ENCODE data around the gene TCEANC2. TPM values are rescaled to one million over a fixed set of nuclear protein-coding genes. Genes with fewer than 3 reads are reported as not detected.

Gene TCEANC2
- total RNA-seq, 1 experiment from 2014 or later: 5.3 TPM

GRCh38 chr1:54052431-54052933, 926 bp upstream of the TCEANC2 start:
- Histone ChIP-seq H2BK120ac (ENCODE audit: low read depth, low read length, poor library complexity, severe bottlenecking) (no peak overlapping the region), H2AFZ (ENCODE audit: low read length) (no peak overlapping the region), H3K4me2 (ENCODE audit: insufficient read depth, insufficient read length, low read length) (peak overlapping the region; percentile 98), H3K4me1 (ENCODE audit: insufficient read depth, low read length) (no peaks in the 10 kb centered on the region), H3K79me2 (ENCODE audit: insufficient read depth, low read length) (peaks cover 9% of the 10 kb centered on the region; the same call in 1 of the 2 replicates), H2BK5ac (ENCODE audit: insufficient read length, low read length) (peak overlapping the region; percentile 27), H3K23ac (ENCODE audit: insufficient read length, low read depth, low read length) (no peak overlapping the region), H3K23me2 (ENCODE audit: insufficient read length, low read depth, low read length, poor library complexity, severe bottlenecking) (peaks cover 11% of the 10 kb centered on the region), H4K8ac (replicated peaks; ENCODE audit: insufficient read length, low read depth, low read length) (no peak overlapping the region), H2BK15ac (ENCODE audit: low read depth, low read length) (no peak overlapping the region), H3K56ac (ENCODE audit: insufficient read length, low read depth, low read length) (no peak overlapping the region), H4K91ac (ENCODE audit: insufficient read length, low read depth, low read length) (no peak overlapping the region), H2BK12ac (ENCODE audit: insufficient read length, low read depth, low read length) (no peak overlapping the region), H4K20me1 (ENCODE audit: control insufficient read depth, insufficient read depth, insufficient read length) (no peaks in the 10 kb centered on the region), H3K14ac (ENCODE audit: insufficient read depth, low read length) (0 out of 2 replicates have a peak overlapping the region, but pooled peaks have one; percentile 30), H3K79me1 (ENCODE audit: insufficient read depth, low read depth, low read length, poor library complexity, severe bottlenecking) (peaks cover 2% of the 10 kb centered on the region), H3K4ac (ENCODE audit: low read depth, low read length) (no peak overlapping the region), H2AK5ac (ENCODE audit: insufficient read length, low read length) (no peak overlapping the region), H2BK20ac (ENCODE audit: low read depth, low read length, poor library complexity, severe bottlenecking) (no peak overlapping the region), H3K27ac (ENCODE audit: insufficient read length, low read depth, low read length) (peak overlapping the region; percentile 22), H3K18ac (ENCODE audit: insufficient read length, low read depth, low read length) (no peak overlapping the region), H3T11ph (ENCODE audit: low read length) (no peak overlapping the region), H3K9me3 (ENCODE audit: control insufficient read depth, low read depth, low read length) (no peaks in the 10 kb centered on the region), H3K27me3 (ENCODE audit: insufficient read depth, low read length) (no peaks in the 10 kb centered on the region), H3K9ac (ENCODE audit: extremely low read depth, insufficient read length, low read length) (peak overlapping the region; percentile 87), H4K5ac (ENCODE audit: insufficient read length, low read depth, low read length) (no peak overlapping the region)
- peak; percentile 47 for DNase-seq
- WGBS (ENCODE audit: extremely low coverage, insufficient read length, low lambda C conversion rate): no CpG with 5 or more reads among the region's 23 CpGs
- Mint-ChIP-seq H3K27ac (no peak overlapping the region), H3K4me1 (peaks cover 7 to 8% of the 10 kb centered on the region in 2 experiments), H3K36me3 (ENCODE audit: insufficient read depth in 1 of 3, low read depth in 3 of 3) (peaks cover 0 to 5% (median 2%) of the 10 kb centered on the region in 3 experiments; a peak in 1 of 7 replicates), H3K27me3 (ENCODE audit: low read depth) (no peaks in the 10 kb centered on the region), H3K9me3 (no peaks in the 10 kb centered on the region), H3K4me3 (no peak overlapping the region)
- TF ChIP-seq, protein P1, sequence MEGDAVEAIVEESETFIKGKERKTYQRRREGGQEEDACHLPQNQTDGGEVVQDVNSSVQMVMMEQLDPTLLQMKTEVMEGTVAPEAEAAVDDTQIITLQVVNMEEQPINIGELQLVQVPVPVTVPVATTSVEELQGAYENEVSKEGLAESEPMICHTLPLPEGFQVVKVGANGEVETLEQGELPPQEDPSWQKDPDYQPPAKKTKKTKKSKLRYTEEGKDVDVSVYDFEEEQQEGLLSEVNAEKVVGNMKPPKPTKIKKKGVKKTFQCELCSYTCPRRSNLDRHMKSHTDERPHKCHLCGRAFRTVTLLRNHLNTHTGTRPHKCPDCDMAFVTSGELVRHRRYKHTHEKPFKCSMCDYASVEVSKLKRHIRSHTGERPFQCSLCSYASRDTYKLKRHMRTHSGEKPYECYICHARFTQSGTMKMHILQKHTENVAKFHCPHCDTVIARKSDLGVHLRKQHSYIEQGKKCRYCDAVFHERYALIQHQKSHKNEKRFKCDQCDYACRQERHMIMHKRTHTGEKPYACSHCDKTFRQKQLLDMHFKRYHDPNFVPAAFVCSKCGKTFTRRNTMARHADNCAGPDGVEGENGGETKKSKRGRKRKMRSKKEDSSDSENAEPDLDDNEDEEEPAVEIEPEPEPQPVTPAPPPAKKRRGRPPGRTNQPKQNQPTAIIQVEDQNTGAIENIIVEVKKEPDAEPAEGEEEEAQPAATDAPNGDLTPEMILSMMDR (conservative IDR thresholded peaks at IDR 0.05): no peak
